ENCODE results near the gene CARNS1.

Gene CARNS1

GRCh38 chr11:67376063-67376820 is 39.2 kb upstream of the CARNS1 start:
- no peak for DNase-seq

DNA sequence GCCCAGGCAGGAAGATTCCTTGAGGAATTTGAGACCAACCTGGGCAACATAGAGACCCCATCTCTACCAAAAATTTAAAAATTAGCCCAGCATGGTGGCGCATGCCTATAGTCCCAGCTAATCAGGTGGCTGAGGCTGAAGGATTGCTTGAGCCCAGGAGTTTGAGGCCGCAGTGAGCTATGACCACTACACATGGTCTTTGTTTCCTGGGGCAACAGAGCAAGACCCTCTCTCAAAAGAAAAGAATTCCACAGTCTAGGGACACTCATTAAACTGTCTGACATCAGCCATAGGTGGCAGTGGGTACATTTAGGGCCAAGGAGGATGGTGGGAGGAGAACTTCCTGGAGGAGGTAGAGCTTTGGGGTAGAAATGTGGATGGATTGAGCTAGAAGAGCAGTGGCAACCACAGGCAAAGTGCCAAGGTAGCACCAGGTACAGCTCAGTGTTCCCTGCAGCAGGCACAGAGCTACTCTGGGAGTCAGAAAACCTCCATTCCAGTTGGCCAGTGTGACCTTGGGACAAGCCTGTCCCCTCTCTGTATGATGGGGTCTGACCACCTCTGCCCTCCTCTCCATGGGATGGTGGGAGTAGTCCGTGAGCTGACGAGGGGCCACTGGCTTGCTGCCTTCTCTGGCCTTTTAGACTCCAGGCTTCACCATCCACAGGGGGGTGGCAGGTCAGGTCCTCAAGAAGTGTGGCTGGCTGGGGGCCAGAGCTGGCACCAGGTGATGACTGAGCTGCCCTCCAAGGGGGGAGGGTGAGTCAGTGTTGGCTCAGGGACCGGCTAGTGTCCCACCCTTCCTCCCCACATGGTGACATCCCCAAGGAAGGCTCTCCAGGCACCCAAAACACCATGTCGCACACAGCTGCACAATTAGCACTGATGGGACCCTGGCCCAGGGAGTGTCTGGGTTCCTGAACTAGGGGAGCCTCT is 38.3 kb upstream of the CARNS1 start:
- DNase-seq, result no peak

DNA sequence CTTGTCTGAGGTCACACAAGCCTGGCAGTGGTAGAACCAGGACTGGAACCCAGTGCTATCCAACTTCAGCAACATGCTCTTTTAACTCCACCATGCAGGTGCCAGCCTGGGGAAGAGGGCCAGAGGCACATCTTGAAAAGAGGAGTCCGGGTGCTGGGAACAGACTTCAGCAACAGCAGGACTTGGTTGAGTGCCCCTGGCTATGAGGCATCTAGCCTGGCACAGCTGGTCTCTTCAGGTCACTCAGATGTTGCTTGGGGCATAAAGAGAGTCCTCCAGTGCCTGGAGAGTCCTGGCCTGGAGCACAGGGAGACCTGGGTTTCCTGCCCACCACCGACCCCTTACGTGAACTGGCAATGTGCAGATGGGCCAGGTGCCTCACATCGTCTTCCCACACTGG is 36.9 kb upstream of the CARNS1 start:
- no peak for DNase-seq

GRCh38 chr11:67379061-67380058 is 36.1 kb upstream of the CARNS1 start:
- DNase-seq, result no peak

GRCh38 chr11:67381244-67381972 is 34.1 kb upstream of the CARNS1 start:
- DNase-seq, result no peak

DNA sequence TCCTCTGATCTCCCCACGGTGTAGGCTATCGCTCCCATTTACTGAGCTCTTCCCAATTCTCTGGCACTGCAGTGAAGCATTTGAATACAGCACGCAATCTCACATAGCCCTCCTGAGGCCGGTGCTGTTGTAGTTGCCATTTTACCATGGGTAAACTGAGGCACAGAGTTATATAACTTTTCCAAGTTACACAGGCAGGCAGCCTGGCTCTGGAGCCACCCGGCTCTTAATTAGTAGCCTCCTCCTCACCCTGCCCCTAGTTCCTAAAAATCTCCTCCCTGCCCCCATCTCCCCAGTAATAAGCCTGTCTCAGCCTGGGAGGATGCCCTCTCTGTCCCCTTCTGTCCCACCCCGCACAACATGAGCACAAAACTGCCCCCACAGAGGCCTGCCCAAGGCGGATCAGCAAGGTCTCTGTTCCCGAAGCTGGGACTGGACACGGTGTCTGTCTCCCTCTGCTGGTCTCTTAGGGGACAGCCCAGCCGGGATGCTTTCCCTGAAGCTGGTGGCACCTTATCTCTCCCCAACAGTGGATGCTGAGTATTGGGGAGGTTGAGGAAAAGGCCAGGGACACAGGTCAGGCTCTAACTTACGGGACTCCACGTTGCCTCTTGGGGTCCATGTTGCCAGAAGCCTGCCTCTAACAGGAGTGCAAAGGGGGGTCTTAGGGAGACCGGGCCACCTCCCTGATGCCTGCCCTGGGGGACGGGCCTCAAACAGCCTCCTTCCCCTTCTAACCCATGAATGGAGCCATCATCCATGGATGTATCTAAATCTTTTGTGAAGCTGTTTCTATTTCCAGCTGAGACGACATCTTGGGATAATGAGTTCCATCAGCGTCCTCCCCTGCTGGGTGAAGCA is 33.0 kb upstream of the CARNS1 start:
- DNase-seq, result peak; percentile 82 to 83

DNA sequence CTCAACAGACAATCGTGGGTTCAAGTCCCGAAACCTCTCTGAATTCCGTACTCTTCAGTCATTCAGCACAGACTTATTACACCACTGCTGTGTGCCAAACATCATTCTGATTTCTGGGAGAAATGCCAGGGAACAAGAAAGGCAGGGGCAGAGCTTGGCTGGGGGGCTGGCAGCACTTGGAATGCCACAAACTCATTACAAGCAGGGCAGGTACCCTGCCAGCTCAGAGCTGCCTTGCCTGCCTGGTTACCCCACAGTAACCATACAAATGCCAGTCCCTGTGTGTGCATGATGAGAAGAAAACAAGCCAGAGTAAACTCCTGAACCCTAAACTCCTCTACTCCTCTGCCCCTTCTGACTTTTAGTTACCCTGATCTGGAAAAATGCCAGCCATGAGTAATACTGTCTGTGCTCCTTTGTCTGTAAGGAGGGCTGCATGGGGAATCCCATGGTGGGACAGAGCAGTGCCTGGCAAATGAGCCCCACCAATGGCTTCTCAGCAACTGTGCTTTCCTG is 30.6 kb upstream of the CARNS1 start:
- DNase-seq, result no peak

GRCh38 chr11:67387069-67387468 is 28.4 kb upstream of the CARNS1 start:
- no peak for DNase-seq

DNA sequence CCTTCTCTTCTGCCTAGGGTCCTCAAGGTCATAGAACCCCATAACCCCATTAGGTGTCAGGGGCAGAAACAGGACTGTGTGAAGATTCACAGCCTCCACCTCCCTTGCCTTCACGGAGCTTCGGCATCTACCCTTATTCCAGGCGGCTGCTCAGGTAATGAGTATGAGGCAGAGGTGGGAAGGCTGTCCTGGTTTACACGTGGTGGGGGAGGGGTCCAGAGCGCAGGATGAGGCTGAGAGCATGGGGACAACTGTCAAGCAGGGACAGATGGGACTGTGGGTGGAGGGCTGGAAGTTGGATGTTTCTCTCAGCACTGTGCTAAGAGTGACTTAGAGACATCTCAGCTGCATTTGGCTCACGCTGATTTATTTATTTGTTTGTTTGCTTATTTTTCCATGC is 28.0 kb upstream of the CARNS1 start:
- DNase-seq, result no peak

GRCh38 chr11:67389477-67389876 is 26.0 kb upstream of the CARNS1 start:
- DNase-seq, result no peak

DNA sequence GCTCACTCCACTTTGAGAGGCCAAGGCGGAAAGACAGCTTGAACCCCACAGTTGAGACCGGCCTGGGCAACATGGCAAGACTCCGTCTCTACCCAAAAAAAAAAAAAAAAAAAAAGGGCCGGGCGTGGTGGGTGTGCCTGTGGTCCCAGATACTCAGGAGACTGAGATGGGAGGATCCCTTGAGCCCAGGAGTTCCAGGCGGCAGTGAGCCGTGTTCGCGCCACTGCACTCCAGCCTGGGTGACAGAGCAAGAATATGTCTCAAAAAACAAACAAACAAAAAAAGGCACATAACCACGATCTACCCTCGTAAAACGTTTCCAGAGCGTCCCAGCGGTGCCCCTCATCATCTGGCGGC is 24.6 kb upstream of the CARNS1 start:
- DNase-seq, result no peak

DNA sequence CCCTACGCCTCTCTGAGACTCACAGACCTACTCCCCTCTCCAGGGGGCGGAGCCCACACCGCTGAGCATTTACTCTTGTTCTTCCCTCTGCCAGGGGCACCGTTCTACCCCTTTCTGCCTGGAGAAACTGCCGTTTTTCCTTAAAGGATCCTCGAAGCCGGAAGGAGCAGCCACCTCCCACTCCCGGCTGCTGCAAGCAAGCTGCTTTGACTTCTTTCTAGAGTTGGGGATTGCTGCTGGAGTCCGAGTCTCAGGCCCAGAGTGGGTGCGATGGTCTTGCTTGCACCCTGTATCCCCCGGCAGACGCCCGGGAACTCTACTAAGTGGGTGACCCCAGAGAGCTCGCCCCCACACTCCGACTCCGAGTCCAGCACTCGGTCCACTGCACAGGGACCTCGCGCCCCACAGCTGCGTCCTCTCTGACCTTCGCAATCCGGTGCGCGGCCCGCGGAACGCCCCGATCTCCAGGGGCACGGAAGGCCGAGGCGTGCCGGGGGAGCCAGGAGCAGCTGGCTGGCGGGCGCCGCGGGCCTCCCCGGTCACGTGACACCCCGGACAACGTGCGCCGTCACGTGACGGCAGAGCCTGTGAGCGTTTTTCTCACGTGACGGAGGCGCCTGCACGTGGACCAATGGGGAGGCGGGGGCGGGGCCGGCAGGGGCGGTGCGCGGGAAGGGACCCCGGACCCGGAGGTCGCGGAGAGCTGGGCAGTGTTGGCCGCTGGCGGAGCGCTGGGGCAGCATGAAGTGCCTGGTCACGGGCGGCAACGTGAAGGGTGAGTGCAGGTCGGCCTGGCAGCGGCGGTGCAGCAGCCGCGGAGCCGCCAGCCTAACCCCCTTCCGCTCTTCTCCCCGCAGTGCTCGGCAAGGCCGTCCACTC is 23.9 kb upstream of the CARNS1 start, which contains the start of gene RAD9A:
Gene RAD9A (plus strand): TSS at position 683 of the 879 bp plus-strand sequence. CDS start 59 bp downstream, at position 742.
- DNase-seq, result peak; percentile 90 to 92

GRCh38 chr11:67392183-67392715 is 23.2 kb upstream of the CARNS1 start:
- DNase-seq, result no peak

GRCh38 chr11:67393437-67393836 is 22.0 kb upstream of the CARNS1 start:
- no peak for DNase-seq

- DNase-seq, result no peak
Observed at GRCh38 chr11:67393990-67394389, 21.5 kb upstream of the CARNS1 start.

GRCh38 chr11:67395555-67396258 is 19.8 kb upstream of the CARNS1 start:
- DNase-seq, result no peak

- no peak for DNase-seq
Observed at GRCh38 chr11:67396259-67396581, 19.3 kb upstream of the CARNS1 start.

GRCh38 chr11:67396587-67397389 is 18.7 kb upstream of the CARNS1 start:
- DNase-seq, result no peak

Measured in stimulated activated CD4-positive, alpha-beta T cell treated with anti-CD3 and anti-CD28 coated beads, Interleukin-2, amount 100 ng/mL, for 48 hours (primary cell).